HUES48 (cell line): ENCODE results near the gene PSMF1.

Source experiments
- H3K27ac ChIP-seq: one replicate; pipeline ENCODE4 v1.7.0; 2013; ENCODE audit warnings: low read depth, low read length, inconsistent platforms
- H3K27me3 ChIP-seq: 2 replicates; pipeline ENCODE4 v1.6.1; 2013; ENCODE audit warnings: mild to moderate bottlenecking, low read length; ENCODE audit not compliant: control insufficient read depth, insufficient read depth
- H3K36me3 ChIP-seq: 2 replicates; pipeline ENCODE4 v1.6.1; 2013; ENCODE audit warnings: low read length; ENCODE audit not compliant: control insufficient read depth, insufficient read depth
- H3K4me1 ChIP-seq: 2 replicates; pipeline ENCODE4 v1.6.1; 2013; ENCODE audit warnings: mild to moderate bottlenecking, low read length; ENCODE audit not compliant: control insufficient read depth, insufficient read depth
- H3K4me3 ChIP-seq: 2 replicates; pipeline ENCODE4 v1.5.1; 2013; ENCODE audit warnings: mild to moderate bottlenecking, low read depth, low read length
- H3K9ac ChIP-seq: 2 replicates; pipeline ENCODE4 v1.6.1; 2013; ENCODE audit warnings: mild to moderate bottlenecking, low read depth, low read length, moderate library complexity
- H3K9me3 ChIP-seq: 2 replicates; pipeline ENCODE4 v1.6.1; 2013; ENCODE audit warnings: low read length; ENCODE audit not compliant: control insufficient read depth, insufficient read depth

Gene PSMF1

GRCh38 chr20:1118336-1119127 is at the start of gene PSMF1:
Gene PSMF1, plus strand, starts transcription at chr20:1118602. Its CDS starts 172 bp downstream, at chr20:1118774.
- Histone ChIP-seq H3K36me3 (peaks cover 30% of the 10 kb centered on the region), H3K9ac (peak within 1 kb of the TSS; percentile 87), H3K27me3 (no peaks in the 10 kb centered on the region), H3K27ac (peak within 1 kb of the TSS; percentile 71), H3K4me3 (peak within 1 kb of the TSS; percentile 96), H3K4me1 (peaks cover 11% of the 10 kb centered on the region), H3K9me3 (no peaks in the 10 kb centered on the region)

GRCh38 chr20:1072258-1072657 is 46.1 kb upstream of the PSMF1 start:
- Histone ChIP-seq H3K27me3 (no peaks in the 10 kb centered on the region), H3K4me1 (0 out of 2 replicates have a peak, but pooled peaks cover 6% of the 10 kb centered on the region), H3K36me3 (no peaks in the 10 kb centered on the region), H3K27ac (no peak overlapping the region), H3K9ac (no peak overlapping the region), H3K4me3 (no peak overlapping the region), H3K9me3 (no peaks in the 10 kb centered on the region)

GRCh38 chr20:1075616-1076015 is 42.8 kb upstream of the PSMF1 start:
- Histone ChIP-seq H3K4me3 (no peak overlapping the region), H3K4me1 (0 out of 2 replicates have a peak, but pooled peaks cover 6% of the 10 kb centered on the region), H3K36me3 (no peaks in the 10 kb centered on the region), H3K27ac (no peak overlapping the region), H3K27me3 (no peaks in the 10 kb centered on the region), H3K9ac (no peak overlapping the region), H3K9me3 (no peaks in the 10 kb centered on the region)

- Histone ChIP-seq H3K27ac (no peak overlapping the region), H3K4me1 (peaks cover 6% of the 10 kb centered on the region; the same call in 1 of the 2 replicates), H3K9ac (no peak overlapping the region), H3K9me3 (no peaks in the 10 kb centered on the region), H3K27me3 (no peaks in the 10 kb centered on the region), H3K36me3 (no peaks in the 10 kb centered on the region), H3K4me3 (no peak overlapping the region)
Observed at GRCh38 chr20:1081891-1082290, 36.5 kb upstream of the PSMF1 start.

GRCh38 chr20:1083431-1084080 is 34.8 kb upstream of the PSMF1 start:
- Histone ChIP-seq H3K36me3 (no peaks in the 10 kb centered on the region), H3K4me3 (no peak overlapping the region), H3K27ac (no peak overlapping the region), H3K9ac (no peak overlapping the region), H3K27me3 (no peaks in the 10 kb centered on the region), H3K9me3 (no peaks in the 10 kb centered on the region), H3K4me1 (peaks cover 6% of the 10 kb centered on the region; the same call in 1 of the 2 replicates)

- Histone ChIP-seq H3K4me1 (peaks cover 6% of the 10 kb centered on the region; the same call in 1 of the 2 replicates), H3K27me3 (no peaks in the 10 kb centered on the region), H3K9me3 (peaks cover 4% of the 10 kb centered on the region), H3K27ac (no peak overlapping the region), H3K4me3 (no peak overlapping the region), H3K9ac (no peak overlapping the region), H3K36me3 (no peaks in the 10 kb centered on the region)
Observed at GRCh38 chr20:1085492-1086276, 32.7 kb upstream of the PSMF1 start.

- Histone ChIP-seq H3K9me3 (peaks cover 5% of the 10 kb centered on the region), H3K27me3 (no peaks in the 10 kb centered on the region), H3K9ac (no peak overlapping the region), H3K27ac (peak overlapping the region; percentile 5), H3K4me3 (no peak overlapping the region), H3K4me1 (peaks cover 6% of the 10 kb centered on the region; the same call in 1 of the 2 replicates), H3K36me3 (no peaks in the 10 kb centered on the region)
Observed at GRCh38 chr20:1086277-1087213, 31.9 kb upstream of the PSMF1 start.

GRCh38 chr20:1087311-1087905 is 31.0 kb upstream of the PSMF1 start:
- no peaks in the 10 kb centered on the region for H3K36me3 ChIP-seq
- H3K9me3 ChIP-seq = peaks cover 8% of the 10 kb centered on the region
- peaks cover 6% of the 10 kb centered on the region; the same call in 1 of the 2 replicates for H3K4me1 ChIP-seq
- H3K9ac ChIP-seq = no peak overlapping the region
- H3K4me3 ChIP-seq = no peak overlapping the region
- no peak overlapping the region for H3K27ac ChIP-seq
- H3K27me3 ChIP-seq = no peaks in the 10 kb centered on the region

GRCh38 chr20:1094751-1095150 is 23.7 kb upstream of the PSMF1 start:
- Histone ChIP-seq H3K4me3 (no peak overlapping the region), H3K4me1 (no peaks in the 10 kb centered on the region), H3K36me3 (no peaks in the 10 kb centered on the region), H3K27me3 (no peaks in the 10 kb centered on the region; the same call in 1 of the 2 replicates), H3K9me3 (peaks cover 6% of the 10 kb centered on the region), H3K9ac (no peak overlapping the region), H3K27ac (no peak overlapping the region)

- Histone ChIP-seq H3K4me1 (no peaks in the 10 kb centered on the region), H3K36me3 (no peaks in the 10 kb centered on the region), H3K9ac (no peak overlapping the region), H3K9me3 (peaks cover 6% of the 10 kb centered on the region), H3K4me3 (no peak overlapping the region), H3K27me3 (no peaks in the 10 kb centered on the region), H3K27ac (no peak overlapping the region)
Observed at GRCh38 chr20:1101533-1101932, 16.9 kb upstream of the PSMF1 start.
